Endothelial cell of umbilical vein (primary cell): ENCODE data around the gene ANKDD1B. TPM values are rescaled to one million over a fixed set of nuclear protein-coding genes. Genes with fewer than 3 reads are reported as not detected.

Source experiments
- BruUV-seq: library from RNA; stranded (reverse); fragments of 400-500 nt; replicated peaks from 2 replicates; lab custom pipeline; 2021; lab: Mats Ljungman, UMichigan
- CTCF ChIA-PET: fragments of 300-600, 350-600 bp; sonication (Branson Sonifier 250); formaldehyde crosslinking; loops from one replicate; lab custom pipeline; 2021; ENCODE audit warnings: antibody characterized with exemption, inconsistent platforms; lab: Charles Lee
- POLR2A ChIA-PET: fragments of 300-600, 350-600 bp; sonication (Branson Sonifier 250); formaldehyde crosslinking; loops from one replicate; lab custom pipeline; 2021; ENCODE audit warnings: antibody characterized with exemption, inconsistent platforms; lab: Charles Lee
- DNase-seq: peaks from one replicate; pipeline ENCODE4 v3.0.0-alpha.2; 2011; ENCODE audit warnings: low read depth, low spot score
- FAIRE-seq: peaks from 2 replicates; lab custom pipeline; 2011; peaks lifted over from hg19 to GRCh38; lab: Jason Lieb, UNC
- H2AFZ ChIP-seq: 2 replicates; pipeline ENCODE4 v1.6.0; 2012; ENCODE audit warnings: low read depth, low read length, control low read depth, inconsistent platforms
- H3K27ac ChIP-seq: 2 replicates; pipeline ENCODE4 v1.5.1; 2011; ENCODE audit warnings: low read depth, mild to moderate bottlenecking, control low read depth, low read length, moderate library complexity; ENCODE audit not compliant: insufficient read depth
- H3K27me3 ChIP-seq, 2 experiments: 2 replicates each; pipeline versions ENCODE4 v1.6.0 to v1.6.1; 2011; ENCODE audit warnings: low read length in 2 of 2, mixed read lengths in 1 of 2; ENCODE audit not compliant: control insufficient read depth in 2 of 2, insufficient read depth in 2 of 2
- H3K36me3 ChIP-seq, 2 experiments: 2 replicates in 1 of 2; 3 replicates in 1 of 2; pipeline ENCODE4 v1.5.1; 2011; ENCODE audit warnings: low read length in 2 of 2, mild to moderate bottlenecking in 1 of 2, moderate library complexity in 1 of 2; ENCODE audit not compliant: control insufficient read depth in 2 of 2, insufficient read depth in 2 of 2; ENCODE audit errors: extremely low read depth in 1 of 2
- H3K4me1 ChIP-seq: 3 replicates; pipeline ENCODE4 v1.5.1; 2011; ENCODE audit warnings: mild to moderate bottlenecking, low read length; ENCODE audit not compliant: control insufficient read depth, insufficient read depth; ENCODE audit errors: extremely low read depth
- H3K4me2 ChIP-seq: 2 replicates; pipeline ENCODE4 v1.6.1; 2011; ENCODE audit warnings: low read length, control low read depth, mixed read lengths; ENCODE audit not compliant: insufficient read depth
- H3K4me3 ChIP-seq, 3 experiments: fragments of 200-600 bp in 1 of 3; sonication (generic), shearing (Covaris generic) in 1 of 3; replicated peaks in 1 of 3; 2 replicates each; pipeline ENCODE4 v1.5.1; 2011 to 2016; ENCODE audit warnings: control low read depth in 3 of 3, low read length in 3 of 3, mild to moderate bottlenecking in 2 of 3, inconsistent platforms in 1 of 3, low read depth in 1 of 3, moderate library complexity in 1 of 3; ENCODE audit not compliant: insufficient read depth in 1 of 3
- H3K79me2 ChIP-seq: 2 replicates; pipeline ENCODE4 v1.6.0; 2012; ENCODE audit warnings: low read length, inconsistent platforms; ENCODE audit not compliant: control insufficient read depth, insufficient read depth
- H3K9ac ChIP-seq: replicated peaks from 2 replicates; pipeline ENCODE3; 2011; ENCODE audit warnings: low read length, control low read depth; ENCODE audit not compliant: insufficient read depth; ENCODE audit errors: extremely low read depth
- H3K9me1 ChIP-seq: replicated peaks from 3 replicates; pipeline ENCODE4 v1.6.0; 2011; ENCODE audit warnings: mild to moderate bottlenecking, low read length; ENCODE audit not compliant: control insufficient read depth, insufficient read depth; ENCODE audit errors: extremely low read depth
- H3K9me3 ChIP-seq: replicated peaks from 2 replicates; pipeline ENCODE4 v1.5.1; 2012; ENCODE audit warnings: low read length, inconsistent platforms; ENCODE audit not compliant: control insufficient read depth, insufficient read depth
- H4K20me1 ChIP-seq: replicated peaks from 2 replicates; pipeline ENCODE3; 2011; ENCODE audit warnings: mild to moderate bottlenecking, low read length; ENCODE audit not compliant: control insufficient read depth, insufficient read depth; ENCODE audit errors: extremely low read depth
- EZH2 ChIP-seq: IDR thresholded peaks from 2 replicates; pipeline ENCODE4 v1.6.1; 2012; ENCODE audit warnings: borderline replicate concordance, low read depth, mild to moderate bottlenecking, moderate library complexity, low read length, inconsistent platforms; ENCODE audit not compliant: severe bottlenecking
- FOS ChIP-seq: IDR thresholded peaks from 2 replicates; pipeline ENCODE4 v1.6.1; 2011; ENCODE audit warnings: mild to moderate bottlenecking, low read length, moderate library complexity, borderline replicate concordance; ENCODE audit not compliant: insufficient read depth
- GATA2 ChIP-seq: IDR thresholded peaks from 2 replicates; pipeline ENCODE4 v1.7.0; 2011; ENCODE audit warnings: low read depth, mild to moderate bottlenecking, moderate library complexity, mixed read lengths, low read length; ENCODE audit not compliant: insufficient read length, insufficient read depth
- JUN ChIP-seq: IDR thresholded peaks from 2 replicates; pipeline ENCODE4 v1.6.1; 2011; ENCODE audit warnings: borderline replicate concordance, low read depth; ENCODE audit not compliant: insufficient read length, insufficient read depth
- MYC ChIP-seq: IDR thresholded peaks from one replicate; pipeline ENCODE4 v1.6.1; 2011; ENCODE audit warnings: mild to moderate bottlenecking, low read depth, low read length
- POLR2A ChIP-seq: IDR thresholded peaks from 2 replicates; pipeline ENCODE4 v1.6.1; 2012; ENCODE audit warnings: low read depth, mild to moderate bottlenecking, control low read depth, low read length
- POLR2AphosphoS5 ChIP-seq: IDR thresholded peaks from 2 replicates; pipeline ENCODE4 v1.6.1; 2012; ENCODE audit warnings: low read depth, mild to moderate bottlenecking, control low read depth, low read length, moderate library complexity; ENCODE audit not compliant: insufficient read depth
- dilution Hi-C: fragments of 300-500 bp; cut with MboI; formaldehyde crosslinking; loops from one replicate; pipeline ENCODE4 v1.15.0; 2019; ENCODE audit warnings: low sequenced_read_pairs; ENCODE audit not compliant: extremely low pct_ligation_motif_present
- intact Hi-C: fragments of 100-400 bp; cut with micrococcal nuclease; formaldehyde crosslinking; loops from one replicate; pipeline ENCODE4 v1.10.0; 2022
- polyA plus RNA-seq, 4 experiments: library from polyadenylated mRNA; depleted of rRNA in 3 of 4; stranded (reverse) in 3 of 4; unstranded in 1 of 4; fragments of >200 nt; gene quantifications; 2 replicates each; pipeline versions ENCODE4 v1.2.1 to v1.2.3, GENCODE V29; 2011 to 2012; ENCODE audit warnings: missing spikeins in 1 of 4
- total RNA-seq: library from RNA; stranded (reverse); gene quantifications from 2 replicates; pipeline ENCODE4 v1.2.3, GENCODE V29; 2021
- TF ChIP-seq, protein P1 (sequence below), 2 donors: IDR thresholded peaks; 1 replicate in 1 of 2; 2 replicates in 1 of 2; pipeline ENCODE4 v1.5.1; 2011; ENCODE audit warnings: low read length in 2 of 2, mild to moderate bottlenecking in 2 of 2, moderate library complexity in 2 of 2, control low read depth in 1 of 2, inconsistent platforms in 1 of 2, low read depth in 1 of 2; ENCODE audit not compliant: insufficient read depth in 1 of 2; ENCODE audit errors: extremely low read depth in 1 of 2
- TF ChIP-seq, protein P2 (sequence below): IDR thresholded peaks from 2 replicates; pipeline ENCODE4 v1.6.1; 2011; ENCODE audit not compliant: insufficient read depth, insufficient read length

The ANKDD1B gene
- total and polyA plus RNA-seq, 2 donors (not counting 3 experiments of a cell fraction or from before 2014, with no cell fraction given), result 0.15 to 0.71 TPM

- H3K27me3 ChIP-seq, result no peaks in the 10 kb centered on the region
- H3K27ac ChIP-seq, result no peak overlapping the region
- CTCF ChIA-PET, result interaction anchor here (1.5 kb wide), 1 partner anchor 9 kb away, joined by 5 read pairs; no protein-coding TSS in a partner anchor
- FAIRE-seq (no peak), DNase-seq (no peak)
- TF ChIP-seq JUN, result no peak
- TF ChIP-seq POLR2AphosphoS5, result no peak
- no peak for TF ChIP-seq GATA2
- TF ChIP-seq, protein P1, sequence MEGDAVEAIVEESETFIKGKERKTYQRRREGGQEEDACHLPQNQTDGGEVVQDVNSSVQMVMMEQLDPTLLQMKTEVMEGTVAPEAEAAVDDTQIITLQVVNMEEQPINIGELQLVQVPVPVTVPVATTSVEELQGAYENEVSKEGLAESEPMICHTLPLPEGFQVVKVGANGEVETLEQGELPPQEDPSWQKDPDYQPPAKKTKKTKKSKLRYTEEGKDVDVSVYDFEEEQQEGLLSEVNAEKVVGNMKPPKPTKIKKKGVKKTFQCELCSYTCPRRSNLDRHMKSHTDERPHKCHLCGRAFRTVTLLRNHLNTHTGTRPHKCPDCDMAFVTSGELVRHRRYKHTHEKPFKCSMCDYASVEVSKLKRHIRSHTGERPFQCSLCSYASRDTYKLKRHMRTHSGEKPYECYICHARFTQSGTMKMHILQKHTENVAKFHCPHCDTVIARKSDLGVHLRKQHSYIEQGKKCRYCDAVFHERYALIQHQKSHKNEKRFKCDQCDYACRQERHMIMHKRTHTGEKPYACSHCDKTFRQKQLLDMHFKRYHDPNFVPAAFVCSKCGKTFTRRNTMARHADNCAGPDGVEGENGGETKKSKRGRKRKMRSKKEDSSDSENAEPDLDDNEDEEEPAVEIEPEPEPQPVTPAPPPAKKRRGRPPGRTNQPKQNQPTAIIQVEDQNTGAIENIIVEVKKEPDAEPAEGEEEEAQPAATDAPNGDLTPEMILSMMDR (IDR thresholded peaks at IDR 0.05; ENCODE audit: extremely low read depth in 1 of 2, insufficient read depth in 1 of 2, low read depth in 1 of 2, low read length in 2 of 2), result no peak
- TF ChIP-seq FOS, result no peak
- TF ChIP-seq POLR2A, result no peak
- TF ChIP-seq MYC, result no peak
- TF ChIP-seq, protein P2, sequence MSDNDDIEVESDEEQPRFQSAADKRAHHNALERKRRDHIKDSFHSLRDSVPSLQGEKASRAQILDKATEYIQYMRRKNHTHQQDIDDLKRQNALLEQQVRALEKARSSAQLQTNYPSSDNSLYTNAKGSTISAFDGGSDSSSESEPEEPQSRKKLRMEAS, result no peak
- TF ChIP-seq EZH2, result no peak
- POLR2A ChIA-PET, result no interaction called here
- peaks cover 30% of the 10 kb centered on the region for H3K4me1 ChIP-seq
- no peaks in the 10 kb centered on the region for H3K79me2 ChIP-seq
- no peaks in the 10 kb centered on the region for H4K20me1 ChIP-seq
- H3K9me3 ChIP-seq, result no peaks in the 10 kb centered on the region
- dilution Hi-C loops, result no loop called here
- no peaks in the 10 kb centered on the region for H3K36me3 ChIP-seq
- no peak overlapping the region for H3K4me3 ChIP-seq
- no peak overlapping the region for H3K4me2 ChIP-seq
- no peak overlapping the region for H2AFZ ChIP-seq
- intact Hi-C loops, result no loop called here
- BruUV-seq, result no TSS peak
- H3K9me1 ChIP-seq, result no peaks in the 10 kb centered on the region
- H3K9ac ChIP-seq, result no peak overlapping the region
These were observed 61.4 kb downstream of the ANKDD1B start for GRCh38 chr5:75672616-75673015.
